Neural cell (in vitro differentiated cells): Measurements from ENCODE around the gene DST. TPM values are rescaled to one million over a fixed set of nuclear protein-coding genes. Genes with fewer than 3 reads are reported as not detected.

Experiments
- H2AFZ ChIP-seq: fragments of 200-600, 300-800 bp; sonication (generic), shearing (Covaris generic); 2 replicates; pipeline ENCODE4 v1.6.0; 2014; ENCODE audit warnings: low read depth, mild to moderate bottlenecking, antibody characterized with exemption, low read length, moderate library complexity
- H3F3A ChIP-seq: fragments of 200-600 bp; shearing (Covaris generic); 2 replicates; pipeline ENCODE4 v1.6.1; 2016; ENCODE audit warnings: mild to moderate bottlenecking, moderate library complexity, mixed read lengths, antibody characterized with exemption, low read length; ENCODE audit not compliant: insufficient read depth, poor library complexity, severe bottlenecking
- H3K27ac ChIP-seq: fragments of 200-600, 300-800 bp; sonication (generic), shearing (Covaris generic); 2 replicates; pipeline ENCODE4 v1.5.1; 2014; ENCODE audit warnings: mild to moderate bottlenecking, low read length, moderate library complexity
- H3K27me3 ChIP-seq: fragments of 300-800, 200-600 bp; sonication (generic), shearing (Covaris generic); 2 replicates; pipeline ENCODE4 v1.6.0; 2014; ENCODE audit warnings: mild to moderate bottlenecking, low read depth, low read length, moderate library complexity; ENCODE audit not compliant: insufficient read depth
- H3K36me3 ChIP-seq: fragments of 300-800, 200-600 bp; sonication (generic), shearing (Covaris generic); 2 replicates; pipeline ENCODE4 v1.5.1; 2014; ENCODE audit warnings: mild to moderate bottlenecking, antibody characterized with exemption, low read length, moderate library complexity; ENCODE audit not compliant: insufficient read depth
- H3K4me2 ChIP-seq: fragments of 300-800, 200-600 bp; sonication (generic), shearing (Covaris generic); 2 replicates; pipeline ENCODE4 v1.6.0; 2014; ENCODE audit warnings: mild to moderate bottlenecking, low read length
- H3K4me3 ChIP-seq: fragments of 300-800, 200-600 bp; sonication (generic), shearing (Covaris generic); 2 replicates; pipeline ENCODE4 v1.5.1; 2014; ENCODE audit warnings: mild to moderate bottlenecking, low read length, moderate library complexity
- H3K79me2 ChIP-seq: fragments of 200-600 bp; shearing (Covaris generic); replicated peaks from 2 replicates; pipeline ENCODE4 v1.6.0; 2014; ENCODE audit warnings: mild to moderate bottlenecking, low read length, moderate library complexity; ENCODE audit not compliant: insufficient read depth
- H3K9ac ChIP-seq: fragments of 300-800, 200-600 bp; sonication (generic), shearing (Covaris generic); 2 replicates; pipeline ENCODE4 v1.6.1; 2016; ENCODE audit warnings: mild to moderate bottlenecking, low read length, mixed read lengths
- H3K9me2 ChIP-seq: fragments of 200-600 bp; shearing (Covaris generic); 2 replicates; pipeline ENCODE4 v1.6.1; 2016; ENCODE audit warnings: mild to moderate bottlenecking, low read length, mixed read lengths; ENCODE audit not compliant: insufficient read depth
- H3K9me3 ChIP-seq: fragments of 200-600, 300-800 bp; sonication (generic), shearing (Covaris generic); 2 replicates; pipeline ENCODE4 v1.6.1; 2016; ENCODE audit warnings: mild to moderate bottlenecking, mixed run types, low read length, moderate library complexity, mixed read lengths
- H4K20me1 ChIP-seq: fragments of 200-600 bp; shearing (Covaris generic); 2 replicates; pipeline ENCODE4 v1.6.1; 2016; ENCODE audit warnings: mild to moderate bottlenecking, mixed run types; ENCODE audit not compliant: insufficient read depth
- EP300 ChIP-seq: fragments of 450-650 bp; conservative IDR thresholded peaks from 2 replicates; pipeline ENCODE4 v1.6.1; 2014; ENCODE audit warnings: antibody characterized with exemption, mild to moderate bottlenecking, moderate library complexity; ENCODE audit not compliant: poor library complexity, severe bottlenecking
- EZH2 ChIP-seq: fragments of 200-600, 300-800 bp; shearing (Covaris generic), sonication (generic); IDR thresholded peaks from 2 replicates; pipeline ENCODE4 v1.6.1; 2014; ENCODE audit warnings: antibody characterized with exemption, low read length, borderline replicate concordance, mild to moderate bottlenecking; ENCODE audit not compliant: insufficient read depth, poor library complexity, severe bottlenecking
- MXI1 ChIP-seq: fragments of 450-650 bp; conservative IDR thresholded peaks from 2 replicates; pipeline ENCODE4 v1.6.1; 2014; ENCODE audit warnings: antibody characterized with exemption, mild to moderate bottlenecking; ENCODE audit not compliant: poor library complexity, severe bottlenecking
- POLR2AphosphoS5 ChIP-seq: IDR thresholded peaks from 2 replicates; pipeline ENCODE4 v1.6.1; 2012
- RAD21 ChIP-seq: fragments of 450-650 bp; conservative IDR thresholded peaks from 2 replicates; pipeline ENCODE4 v1.6.1; 2014; ENCODE audit warnings: antibody characterized with exemption, mild to moderate bottlenecking, moderate library complexity
- SMC3 ChIP-seq: fragments of 450-650 bp; conservative IDR thresholded peaks from 2 replicates; pipeline ENCODE4 v1.6.1; 2014; ENCODE audit warnings: antibody characterized with exemption, mild to moderate bottlenecking, moderate library complexity; ENCODE audit not compliant: poor library complexity
- TAF1 ChIP-seq: IDR thresholded peaks from 2 replicates; pipeline ENCODE4 v1.6.1; 2012; ENCODE audit warnings: low read depth
- polyA plus RNA-seq: library from polyadenylated mRNA; depleted of rRNA; stranded (reverse); fragments of >200 nt; gene quantifications from 2 replicates; pipeline ENCODE4 v1.2.3, GENCODE V29; 2014
- TF ChIP-seq, protein P1 (sequence below): IDR thresholded peaks from 2 replicates; pipeline ENCODE4 v1.6.1; 2012; ENCODE audit warnings: borderline replicate concordance
- TF ChIP-seq, protein P2 (sequence below): fragments of 450-650 bp; IDR thresholded peaks from 2 replicates; pipeline ENCODE4 v1.5.1; 2014; ENCODE audit warnings: antibody characterized with exemption, mild to moderate bottlenecking, moderate library complexity; ENCODE audit not compliant: poor library complexity, severe bottlenecking

The DST gene
- polyA plus RNA-seq, 1 donor from 2014 or later = 118 TPM

DNA sequence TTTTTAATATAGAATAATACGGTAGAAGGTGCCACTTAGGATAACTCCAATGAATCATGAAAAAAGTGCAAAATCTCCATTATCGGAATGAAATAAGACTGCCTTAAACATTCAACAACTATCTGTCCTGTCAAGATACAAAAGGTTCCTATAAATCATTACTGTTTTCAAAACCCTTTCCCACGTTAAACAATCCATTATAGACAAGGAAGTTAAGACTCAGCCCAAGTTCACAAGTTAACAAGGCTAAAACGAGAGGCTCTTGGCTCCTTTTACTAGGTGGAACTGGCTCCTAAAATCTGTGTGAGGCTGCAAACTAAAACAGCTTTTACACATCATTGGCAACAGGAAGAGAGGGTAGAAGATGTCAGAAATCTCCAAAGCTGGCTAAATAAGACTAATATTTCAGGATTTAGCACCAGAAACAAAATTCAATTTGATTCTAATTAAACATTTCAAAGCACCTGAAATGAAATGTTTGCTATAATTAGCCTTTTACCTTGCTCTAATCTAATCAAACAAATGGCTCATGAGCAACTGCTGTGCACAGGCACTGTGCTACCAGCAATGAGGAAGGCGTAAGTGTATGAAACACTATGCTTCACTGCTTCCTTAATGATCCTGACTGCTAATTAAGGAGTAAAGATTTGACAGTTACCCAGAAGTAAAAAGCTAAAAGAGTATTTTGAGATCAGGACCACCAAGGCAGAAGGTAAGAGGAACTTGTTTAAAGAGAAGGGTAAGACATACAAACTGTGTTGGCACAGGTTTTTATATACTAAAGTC lies 109.7 kb downstream of the DST start:
- no peaks in the 10 kb centered on the region for H3F3A ChIP-seq
- no peaks in the 10 kb centered on the region for H3K36me3 ChIP-seq
- H3K9me3 ChIP-seq = no peaks in the 10 kb centered on the region
- no peak overlapping the region for H3K4me2 ChIP-seq
- TF ChIP-seq MXI1 = no peak
- no peak for TF ChIP-seq TAF1
- TF ChIP-seq POLR2AphosphoS5 = no peak
- TF ChIP-seq, protein P1, sequence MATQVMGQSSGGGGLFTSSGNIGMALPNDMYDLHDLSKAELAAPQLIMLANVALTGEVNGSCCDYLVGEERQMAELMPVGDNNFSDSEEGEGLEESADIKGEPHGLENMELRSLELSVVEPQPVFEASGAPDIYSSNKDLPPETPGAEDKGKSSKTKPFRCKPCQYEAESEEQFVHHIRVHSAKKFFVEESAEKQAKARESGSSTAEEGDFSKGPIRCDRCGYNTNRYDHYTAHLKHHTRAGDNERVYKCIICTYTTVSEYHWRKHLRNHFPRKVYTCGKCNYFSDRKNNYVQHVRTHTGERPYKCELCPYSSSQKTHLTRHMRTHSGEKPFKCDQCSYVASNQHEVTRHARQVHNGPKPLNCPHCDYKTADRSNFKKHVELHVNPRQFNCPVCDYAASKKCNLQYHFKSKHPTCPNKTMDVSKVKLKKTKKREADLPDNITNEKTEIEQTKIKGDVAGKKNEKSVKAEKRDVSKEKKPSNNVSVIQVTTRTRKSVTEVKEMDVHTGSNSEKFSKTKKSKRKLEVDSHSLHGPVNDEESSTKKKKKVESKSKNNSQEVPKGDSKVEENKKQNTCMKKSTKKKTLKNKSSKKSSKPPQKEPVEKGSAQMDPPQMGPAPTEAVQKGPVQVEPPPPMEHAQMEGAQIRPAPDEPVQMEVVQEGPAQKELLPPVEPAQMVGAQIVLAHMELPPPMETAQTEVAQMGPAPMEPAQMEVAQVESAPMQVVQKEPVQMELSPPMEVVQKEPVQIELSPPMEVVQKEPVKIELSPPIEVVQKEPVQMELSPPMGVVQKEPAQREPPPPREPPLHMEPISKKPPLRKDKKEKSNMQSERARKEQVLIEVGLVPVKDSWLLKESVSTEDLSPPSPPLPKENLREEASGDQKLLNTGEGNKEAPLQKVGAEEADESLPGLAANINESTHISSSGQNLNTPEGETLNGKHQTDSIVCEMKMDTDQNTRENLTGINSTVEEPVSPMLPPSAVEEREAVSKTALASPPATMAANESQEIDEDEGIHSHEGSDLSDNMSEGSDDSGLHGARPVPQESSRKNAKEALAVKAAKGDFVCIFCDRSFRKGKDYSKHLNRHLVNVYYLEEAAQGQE = no peak
- TF ChIP-seq EZH2 = no peak
- no peak for TF ChIP-seq RAD21
- TF ChIP-seq, protein P2, sequence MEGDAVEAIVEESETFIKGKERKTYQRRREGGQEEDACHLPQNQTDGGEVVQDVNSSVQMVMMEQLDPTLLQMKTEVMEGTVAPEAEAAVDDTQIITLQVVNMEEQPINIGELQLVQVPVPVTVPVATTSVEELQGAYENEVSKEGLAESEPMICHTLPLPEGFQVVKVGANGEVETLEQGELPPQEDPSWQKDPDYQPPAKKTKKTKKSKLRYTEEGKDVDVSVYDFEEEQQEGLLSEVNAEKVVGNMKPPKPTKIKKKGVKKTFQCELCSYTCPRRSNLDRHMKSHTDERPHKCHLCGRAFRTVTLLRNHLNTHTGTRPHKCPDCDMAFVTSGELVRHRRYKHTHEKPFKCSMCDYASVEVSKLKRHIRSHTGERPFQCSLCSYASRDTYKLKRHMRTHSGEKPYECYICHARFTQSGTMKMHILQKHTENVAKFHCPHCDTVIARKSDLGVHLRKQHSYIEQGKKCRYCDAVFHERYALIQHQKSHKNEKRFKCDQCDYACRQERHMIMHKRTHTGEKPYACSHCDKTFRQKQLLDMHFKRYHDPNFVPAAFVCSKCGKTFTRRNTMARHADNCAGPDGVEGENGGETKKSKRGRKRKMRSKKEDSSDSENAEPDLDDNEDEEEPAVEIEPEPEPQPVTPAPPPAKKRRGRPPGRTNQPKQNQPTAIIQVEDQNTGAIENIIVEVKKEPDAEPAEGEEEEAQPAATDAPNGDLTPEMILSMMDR = no peak
- no peak for TF ChIP-seq EP300
- TF ChIP-seq SMC3 = no peak
- no peaks in the 10 kb centered on the region for H3K9me2 ChIP-seq
- H3K79me2 ChIP-seq = peaks cover 2% of the 10 kb centered on the region
- no peaks in the 10 kb centered on the region for H4K20me1 ChIP-seq
- H3K4me3 ChIP-seq = no peak overlapping the region
- no peak overlapping the region for H3K27ac ChIP-seq
- no peak overlapping the region for H3K9ac ChIP-seq
- H3K27me3 ChIP-seq = no peaks in the 10 kb centered on the region
- H2AFZ ChIP-seq = no peak overlapping the region

DNA sequence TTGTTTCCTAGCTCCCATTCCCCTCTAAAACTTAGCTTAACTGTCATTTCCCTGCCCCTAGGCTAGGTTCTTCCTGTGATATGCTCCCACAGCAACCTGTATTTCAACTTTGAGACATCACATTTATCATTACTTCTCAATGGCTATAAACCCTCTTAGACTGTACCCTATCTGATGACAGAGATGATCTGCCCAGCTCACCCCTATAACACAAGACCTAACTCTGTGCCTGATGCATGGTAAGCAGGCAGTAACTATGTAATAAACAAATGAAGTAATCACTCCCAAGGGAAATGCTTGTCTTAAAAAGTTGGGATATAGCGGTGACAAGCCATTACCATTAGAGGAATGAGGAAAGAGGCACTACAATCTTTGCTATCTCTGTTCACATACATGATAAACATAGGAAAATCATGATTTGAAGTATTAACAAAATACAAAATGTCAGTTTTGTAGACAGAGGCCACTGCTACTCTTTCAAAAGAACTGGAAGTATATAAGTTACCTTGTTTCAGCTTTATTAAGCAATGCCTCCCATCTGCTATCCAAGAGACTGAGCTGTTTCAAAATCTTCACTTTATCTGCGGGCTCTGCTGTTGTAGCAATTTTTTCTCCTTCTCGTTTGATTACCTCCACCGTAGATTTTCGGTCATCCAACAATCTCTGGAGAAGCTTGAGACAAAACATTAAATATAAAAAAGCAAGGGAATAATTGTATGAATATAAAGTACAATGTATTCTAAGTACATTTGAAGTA lies 110.7 kb downstream of the DST start:
- H3K4me3 ChIP-seq = no peak overlapping the region
- H3K9me3 ChIP-seq = no peaks in the 10 kb centered on the region
- no peaks in the 10 kb centered on the region for H3F3A ChIP-seq
- no peak overlapping the region for H3K4me2 ChIP-seq
- no peak overlapping the region for H3K9ac ChIP-seq
- no peaks in the 10 kb centered on the region for H3K27me3 ChIP-seq
- TF ChIP-seq TAF1 = no peak
- no peak for TF ChIP-seq EZH2
- TF ChIP-seq EP300 = no peak
- TF ChIP-seq, protein P1 = no peak
- TF ChIP-seq SMC3 = no peak
- TF ChIP-seq RAD21 = no peak
- no peak overlapping the region for H2AFZ ChIP-seq
- H3K9me2 ChIP-seq = no peaks in the 10 kb centered on the region
- no peaks in the 10 kb centered on the region for H3K36me3 ChIP-seq
- H4K20me1 ChIP-seq = no peaks in the 10 kb centered on the region
- H3K79me2 ChIP-seq = no peaks in the 10 kb centered on the region
- H3K27ac ChIP-seq = no peak overlapping the region
